A673 (cell line): Measurements from ENCODE around the gene ACOX3.

Experiments used
- EZH2 ChIP-seq: fragments of 200-600 bp; sonication (generic); IDR thresholded peaks from 2 replicates; pipeline ENCODE4 v1.6.1; 2017; ENCODE audit warnings: borderline replicate concordance, low read depth, mild to moderate bottlenecking, mixed read lengths, antibody characterized with exemption, low read length; ENCODE audit not compliant: poor library complexity, severe bottlenecking
- TF ChIP-seq, protein P1 (sequence below): fragments of 300-800, 200-600 bp; sonication (generic); conservative IDR thresholded peaks from 2 replicates; pipeline ENCODE4 v1.5.1; 2017; ENCODE audit warnings: low read depth, mild to moderate bottlenecking, antibody characterized with exemption, low read length, moderate library complexity, mixed read lengths

DNA sequence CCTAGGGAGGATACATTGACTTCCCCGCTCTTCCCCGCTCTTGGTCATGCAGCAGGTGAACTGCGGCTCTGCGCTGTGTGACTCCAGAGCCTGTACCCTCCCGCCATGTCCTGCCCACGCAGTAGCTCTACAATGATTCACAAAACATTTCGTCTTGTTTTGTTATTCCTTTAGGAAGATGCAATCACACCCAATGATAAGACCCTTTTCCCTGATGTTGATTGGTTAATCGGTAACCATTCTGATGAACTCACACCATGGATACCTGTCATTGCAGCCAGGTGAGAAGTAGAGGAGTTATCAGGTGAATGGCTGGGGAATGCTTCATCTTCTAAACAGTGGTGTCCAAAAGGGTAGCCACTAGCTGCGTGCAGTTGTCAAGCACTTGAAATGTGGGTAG is 23.3 kb upstream of the ACOX3 start:
- TF ChIP-seq, protein P1, sequence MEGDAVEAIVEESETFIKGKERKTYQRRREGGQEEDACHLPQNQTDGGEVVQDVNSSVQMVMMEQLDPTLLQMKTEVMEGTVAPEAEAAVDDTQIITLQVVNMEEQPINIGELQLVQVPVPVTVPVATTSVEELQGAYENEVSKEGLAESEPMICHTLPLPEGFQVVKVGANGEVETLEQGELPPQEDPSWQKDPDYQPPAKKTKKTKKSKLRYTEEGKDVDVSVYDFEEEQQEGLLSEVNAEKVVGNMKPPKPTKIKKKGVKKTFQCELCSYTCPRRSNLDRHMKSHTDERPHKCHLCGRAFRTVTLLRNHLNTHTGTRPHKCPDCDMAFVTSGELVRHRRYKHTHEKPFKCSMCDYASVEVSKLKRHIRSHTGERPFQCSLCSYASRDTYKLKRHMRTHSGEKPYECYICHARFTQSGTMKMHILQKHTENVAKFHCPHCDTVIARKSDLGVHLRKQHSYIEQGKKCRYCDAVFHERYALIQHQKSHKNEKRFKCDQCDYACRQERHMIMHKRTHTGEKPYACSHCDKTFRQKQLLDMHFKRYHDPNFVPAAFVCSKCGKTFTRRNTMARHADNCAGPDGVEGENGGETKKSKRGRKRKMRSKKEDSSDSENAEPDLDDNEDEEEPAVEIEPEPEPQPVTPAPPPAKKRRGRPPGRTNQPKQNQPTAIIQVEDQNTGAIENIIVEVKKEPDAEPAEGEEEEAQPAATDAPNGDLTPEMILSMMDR = no peak
- TF ChIP-seq EZH2 = no peak
